ENCODE data around the gene THOC2. TPM values are rescaled to one million over a fixed set of nuclear protein-coding genes. Genes with fewer than 3 reads are reported as not detected.

The THOC2 gene
- total RNA-seq, 1 donor: 96.7 TPM

DNA sequence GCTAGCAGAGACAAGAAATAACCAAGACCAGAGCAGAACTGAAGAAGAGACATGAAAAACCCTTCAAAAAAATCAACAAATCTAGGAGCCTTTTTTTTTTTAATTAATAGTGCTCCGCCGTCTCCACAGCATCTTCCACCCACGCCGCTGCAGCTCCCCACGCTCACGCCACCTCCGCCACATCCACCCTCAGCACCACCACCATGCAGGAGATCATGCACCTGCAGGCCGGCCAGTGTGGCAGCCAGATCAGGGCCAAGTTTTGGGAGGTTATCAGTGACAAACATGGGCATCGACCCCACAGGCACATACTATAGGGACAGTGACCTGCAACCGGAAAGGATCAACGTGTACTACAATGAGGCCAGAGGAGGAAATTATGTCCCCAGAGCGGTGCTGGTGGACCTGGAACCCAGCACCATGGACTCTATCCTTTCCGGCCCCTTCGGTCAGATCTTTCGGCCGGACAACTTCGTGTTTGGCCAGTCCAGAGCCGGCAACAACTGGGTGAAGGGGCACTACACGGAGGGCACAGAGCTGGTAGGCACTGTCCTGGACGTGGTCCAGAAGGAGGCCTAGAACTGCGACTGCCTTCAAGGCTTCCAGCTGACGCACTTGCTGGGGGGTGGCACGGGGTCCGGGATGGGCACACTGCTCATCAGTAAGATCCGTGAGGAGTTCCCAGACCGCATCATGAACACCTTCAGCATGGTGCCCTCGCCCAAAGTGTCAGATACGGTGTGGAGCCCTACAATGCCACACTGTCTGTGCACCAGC lies 171.2 kb downstream of the THOC2 start:
- no peak for DNase-seq (ENCODE audit: low read depth)
- TF ChIP-seq, protein P1, sequence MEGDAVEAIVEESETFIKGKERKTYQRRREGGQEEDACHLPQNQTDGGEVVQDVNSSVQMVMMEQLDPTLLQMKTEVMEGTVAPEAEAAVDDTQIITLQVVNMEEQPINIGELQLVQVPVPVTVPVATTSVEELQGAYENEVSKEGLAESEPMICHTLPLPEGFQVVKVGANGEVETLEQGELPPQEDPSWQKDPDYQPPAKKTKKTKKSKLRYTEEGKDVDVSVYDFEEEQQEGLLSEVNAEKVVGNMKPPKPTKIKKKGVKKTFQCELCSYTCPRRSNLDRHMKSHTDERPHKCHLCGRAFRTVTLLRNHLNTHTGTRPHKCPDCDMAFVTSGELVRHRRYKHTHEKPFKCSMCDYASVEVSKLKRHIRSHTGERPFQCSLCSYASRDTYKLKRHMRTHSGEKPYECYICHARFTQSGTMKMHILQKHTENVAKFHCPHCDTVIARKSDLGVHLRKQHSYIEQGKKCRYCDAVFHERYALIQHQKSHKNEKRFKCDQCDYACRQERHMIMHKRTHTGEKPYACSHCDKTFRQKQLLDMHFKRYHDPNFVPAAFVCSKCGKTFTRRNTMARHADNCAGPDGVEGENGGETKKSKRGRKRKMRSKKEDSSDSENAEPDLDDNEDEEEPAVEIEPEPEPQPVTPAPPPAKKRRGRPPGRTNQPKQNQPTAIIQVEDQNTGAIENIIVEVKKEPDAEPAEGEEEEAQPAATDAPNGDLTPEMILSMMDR (IDR thresholded peaks at IDR 0.05; ENCODE audit: insufficient read depth, low read length): no peak
- H3K4me3 ChIP-seq (ENCODE audit: low read depth, low read length): no peak overlapping the region

DNA sequence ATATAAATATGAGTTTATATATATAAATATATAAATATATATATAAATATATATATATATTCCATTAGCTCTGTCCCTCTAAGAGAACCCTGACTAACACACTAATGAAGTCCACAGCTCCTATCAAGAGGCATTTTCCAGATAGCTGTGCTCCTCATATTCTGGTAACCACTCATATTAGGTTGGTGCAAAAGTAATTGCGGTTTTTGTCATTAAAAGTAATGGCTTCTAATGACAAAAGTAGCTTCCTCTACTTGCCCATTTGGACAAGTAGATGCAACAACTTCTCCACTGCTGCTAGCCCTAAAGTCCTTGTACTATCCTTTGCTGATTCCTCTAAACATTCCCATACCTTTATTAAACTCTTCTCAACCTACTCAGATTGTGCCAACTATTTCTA lies 182.0 kb downstream of the THOC2 start:
- DNase-seq (ENCODE audit: low read depth): no peak
- TF ChIP-seq, protein P1 (IDR thresholded peaks at IDR 0.05; ENCODE audit: insufficient read depth, low read length): no peak
- no peak overlapping the region for H3K4me3 ChIP-seq (ENCODE audit: low read depth, low read length)

Small RNA genes within 50 kb of the gene (small RNA-seq; reads per million reads assigned to genes)
- not detected for gene AL030996.1
- gene RNU7-69P: not detected

Other genes with a start within 250 kb of the THOC2 start
- 23.8 and 35.6 TPM in 2 replicates for gene XIAP, start 127.0 kb upstream of the THOC2 start, total RNA-seq (ENCODE audit: low replicate concordance)
- 85.5 and 88.7 TPM in 2 replicates for gene STAG2, start 228.7 kb upstream of the THOC2 start, total RNA-seq (ENCODE audit: low replicate concordance)